GM18517 (cell line): ENCODE measurements around the gene HTT-AS.
"Not testable (repeated sequence)": the region's sequence is repeated elsewhere in the genome, so short reads cannot be mapped to it uniquely, and the experiment has no call there.

Source experiments
- ATAC-seq: cut with Tn5 transposase; IDR thresholded peaks from one replicate; pipeline ENCODE4 v1.9.1; 2021; ENCODE audit warnings: mild to moderate bottlenecking, moderate library complexity; ENCODE audit not compliant: unreplicated experiment

Gene HTT-AS

GRCh38 chr4:3054169-3054759, 20.1 kb downstream of the HTT-AS start:
- ATAC-seq: no peak

GRCh38 chr4:3051141-3051897, 23.0 kb downstream of the HTT-AS start:
- not testable (repeated sequence) for ATAC-seq

GRCh38 chr4:3047464-3048286, 26.7 kb downstream of the HTT-AS start:
- peak; percentile 80 for ATAC-seq

- ATAC-seq: no peak
These were observed 27.7 kb downstream of the HTT-AS start for GRCh38 chr4:3046623-3047022.

GRCh38 chr4:3046162-3046561, 28.2 kb downstream of the HTT-AS start:
- no peak for ATAC-seq

- ATAC-seq: no peak
These were observed 29.2 kb downstream of the HTT-AS start for GRCh38 chr4:3044870-3045819.

- no peak for ATAC-seq
These were observed 30.9 kb downstream of the HTT-AS start for GRCh38 chr4:3043282-3044020.

- no peak for ATAC-seq
These were observed 32.1 kb downstream of the HTT-AS start for GRCh38 chr4:3042226-3042625.

GRCh38 chr4:3041192-3042142, 32.9 kb downstream of the HTT-AS start:
- peak; percentile 40 for ATAC-seq

- ATAC-seq: peak; percentile 36
These were observed 33.7 kb downstream of the HTT-AS start for GRCh38 chr4:3040452-3041191.

GRCh38 chr4:3039706-3040366, 34.5 kb downstream of the HTT-AS start:
- ATAC-seq: no peak

GRCh38 chr4:3037957-3038461, 36.3 kb downstream of the HTT-AS start:
- no peak for ATAC-seq

- ATAC-seq: no peak
These were observed 38.0 kb downstream of the HTT-AS start for GRCh38 chr4:3036131-3036952.

- ATAC-seq: no peak
These were observed 38.7 kb downstream of the HTT-AS start for GRCh38 chr4:3035674-3036073.

- no peak for ATAC-seq
These were observed 39.1 kb downstream of the HTT-AS start for GRCh38 chr4:3035249-3035648.

GRCh38 chr4:3034231-3034630, 40.1 kb downstream of the HTT-AS start:
- ATAC-seq: no peak
